Jurkat, Clone E6-1 (cell line): ENCODE results near the gene SLC16A5.
"Not testable (repeated sequence)": the region's sequence is repeated elsewhere in the genome, so short reads cannot be mapped to it uniquely, and the experiment has no call there.

Experiments used
- DNase-seq: peaks from one replicate; pipeline ENCODE4 v3.0.0-alpha.2; 2011; ENCODE audit warnings: low read depth, low spot score
- H3K4me3 ChIP-seq: 2 replicates; pipeline ENCODE4 v1.5.1; 2011; ENCODE audit warnings: mild to moderate bottlenecking, low read length, control low read depth, moderate library complexity

SLC16A5 gene

GRCh38 chr17:75127936-75128335, 40.2 kb downstream of the SLC16A5 start:
- not testable (repeated sequence) for H3K4me3 ChIP-seq, DNase-seq

- DNase-seq: no peak
- no peak overlapping the region for H3K4me3 ChIP-seq
Measured at GRCh38 chr17:75128694-75129505, 41.1 kb downstream of the SLC16A5 start.

DNA sequence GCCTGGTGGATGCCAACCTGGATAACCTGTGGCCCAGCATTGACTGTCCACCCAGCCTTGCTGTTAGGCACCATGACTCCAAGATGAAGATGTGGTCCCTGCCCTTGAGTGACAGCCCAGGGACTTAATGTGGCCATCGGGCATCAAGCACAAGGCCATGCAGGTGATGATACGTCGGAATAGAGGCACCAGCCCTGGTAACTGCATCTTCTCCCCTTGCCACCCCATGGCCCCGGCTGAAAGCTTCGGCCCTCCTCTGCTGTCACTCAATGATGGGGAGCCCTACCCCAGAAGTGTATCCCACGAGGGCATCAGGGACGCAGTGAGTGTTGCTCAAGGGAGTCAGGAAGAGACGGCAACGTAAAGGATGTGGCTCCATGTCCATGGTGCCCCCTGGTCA, 41.8 kb downstream of the SLC16A5 start:
- no peak overlapping the region for H3K4me3 ChIP-seq
- no peak for DNase-seq

DNA sequence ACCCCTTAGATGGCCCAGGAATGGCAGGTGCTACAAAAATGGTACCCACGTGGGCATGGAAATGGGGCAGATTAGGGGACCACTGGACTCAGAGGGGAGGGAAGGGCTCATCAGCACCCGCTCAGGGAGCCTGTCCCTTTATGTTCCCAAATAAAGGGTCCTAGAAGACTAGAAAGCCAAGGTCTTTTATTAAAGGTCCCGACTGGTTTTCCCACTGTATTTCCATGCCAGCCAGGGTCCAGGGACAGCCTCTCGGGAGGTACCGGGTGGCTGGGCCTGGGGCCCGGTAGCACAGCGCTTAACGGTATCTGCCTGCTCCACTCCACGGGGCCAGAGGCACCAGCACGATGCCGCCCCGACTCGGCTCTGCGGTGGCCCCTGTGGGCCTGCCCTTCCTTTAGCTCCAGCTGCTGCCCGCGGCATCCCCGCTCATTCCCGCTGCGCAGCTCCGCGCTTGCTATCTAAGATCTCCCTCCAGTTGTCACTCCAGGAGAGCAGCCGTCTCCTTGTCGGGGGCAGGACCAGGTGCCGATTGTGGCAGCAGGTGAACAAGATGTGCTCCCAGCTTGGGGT, 42.4 kb downstream of the SLC16A5 start:
- peak overlapping the region; percentile 74 for H3K4me3 ChIP-seq
- no peak for DNase-seq

GRCh38 chr17:75130632-75131277, 43.0 kb downstream of the SLC16A5 start:
- DNase-seq: peak; percentile 67
- peak overlapping the region; percentile 74 for H3K4me3 ChIP-seq

DNA sequence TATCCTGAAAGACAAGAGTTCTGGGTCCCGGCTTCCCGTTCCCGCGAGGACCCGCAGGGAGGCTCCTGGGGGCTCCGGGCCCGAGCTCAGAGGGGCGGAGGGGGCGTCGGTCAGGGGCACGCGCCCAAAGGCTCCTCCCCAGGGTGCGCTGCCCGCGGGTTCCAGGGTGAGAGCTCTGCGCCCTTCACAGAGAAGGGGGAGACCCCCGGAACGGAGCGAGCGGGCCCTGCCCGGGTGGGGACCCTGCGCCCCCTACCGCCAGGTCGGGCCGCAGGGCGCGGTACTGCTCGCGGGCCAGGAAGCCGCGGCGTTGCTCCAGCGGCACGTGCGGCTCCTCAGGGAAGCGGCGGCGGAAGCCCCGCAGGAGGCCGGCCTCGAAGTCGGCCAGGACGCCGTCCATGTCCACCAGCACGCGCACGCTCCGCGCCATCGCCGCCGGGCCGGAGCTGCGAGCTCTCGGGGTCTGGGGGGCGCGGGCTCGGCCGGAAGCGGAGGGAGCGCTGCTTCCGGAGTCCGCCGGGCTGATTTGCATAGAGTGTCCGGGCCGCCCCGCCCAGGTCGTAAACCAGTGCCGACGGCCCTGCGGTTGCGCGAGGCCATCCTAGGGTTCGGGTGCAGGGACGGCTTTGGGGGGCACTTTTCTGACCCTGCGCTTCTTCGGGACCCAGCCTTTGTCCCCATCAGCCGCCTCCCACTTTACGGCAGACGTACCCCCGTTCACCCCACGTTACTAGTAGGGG, 43.7 kb downstream of the SLC16A5 start, which contains the start of gene NT5C:
Gene NT5C, minus strand, starts transcription at position 465 of the 740 bp plus-strand sequence. Its CDS starts 35 bp downstream, at position 430.
- DNase-seq: peak; percentile 49
- H3K4me3 ChIP-seq: peak within 1 kb of the TSS; percentile 74

- peak overlapping the region; percentile 74 for H3K4me3 ChIP-seq
- DNase-seq: not testable (repeated sequence)
Measured at GRCh38 chr17:75132018-75133000, 44.6 kb downstream of the SLC16A5 start.

GRCh38 chr17:75133001-75133400, 45.2 kb downstream of the SLC16A5 start:
- H3K4me3 ChIP-seq: no peak overlapping the region
- no peak for DNase-seq

GRCh38 chr17:75133607-75134347, 46.0 kb downstream of the SLC16A5 start:
- not testable (repeated sequence) for H3K4me3 ChIP-seq, DNase-seq

DNA sequence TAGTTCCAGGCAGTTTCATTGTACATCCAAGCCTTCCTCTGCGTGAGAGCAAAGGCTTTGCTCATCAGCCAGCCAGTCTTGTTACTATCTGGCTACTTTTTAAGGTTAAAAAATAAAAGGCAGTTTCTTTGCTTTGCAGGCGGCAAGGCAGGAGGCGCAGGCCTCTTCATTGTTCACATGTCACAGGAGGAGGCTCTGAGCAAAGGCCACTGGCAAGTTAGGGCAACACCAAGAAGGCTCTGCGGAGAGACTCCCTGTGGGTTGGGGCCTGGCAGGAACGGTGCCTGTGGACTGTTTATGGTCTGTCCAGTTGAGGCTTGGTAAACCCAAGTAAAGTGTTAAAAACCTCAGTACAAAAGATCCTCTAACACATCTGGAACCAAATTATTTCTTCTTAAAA, 47.7 kb downstream of the SLC16A5 start:
- no peak for DNase-seq
- H3K4me3 ChIP-seq: no peak overlapping the region

DNA sequence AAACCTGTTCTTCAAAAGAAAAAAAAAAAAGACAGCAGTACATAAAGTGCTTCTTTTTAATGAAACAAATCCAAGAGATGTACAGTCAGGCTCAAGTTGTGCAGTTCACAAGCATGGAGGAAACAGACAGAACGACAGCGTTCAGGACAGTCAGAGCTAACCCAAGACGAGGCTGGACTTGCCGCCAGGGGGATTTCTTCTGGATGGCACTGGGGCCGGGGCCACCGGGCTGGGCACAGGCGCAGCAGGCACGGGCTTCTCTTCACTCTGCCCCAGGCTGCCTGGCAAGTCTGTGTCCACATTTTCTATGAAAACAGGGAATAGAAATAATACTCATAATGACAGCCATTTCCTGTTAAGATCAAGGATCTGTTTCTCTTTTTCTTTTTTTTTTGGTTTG, 48.2 kb downstream of the SLC16A5 start:
- no peak for DNase-seq
- no peak overlapping the region for H3K4me3 ChIP-seq

- H3K4me3 ChIP-seq, DNase-seq: not testable (repeated sequence)
Measured at GRCh38 chr17:75137762-75138161, 50.0 kb downstream of the SLC16A5 start.

- no peak overlapping the region for H3K4me3 ChIP-seq
- DNase-seq: no peak
Measured at GRCh38 chr17:75138519-75138918, 50.8 kb downstream of the SLC16A5 start.

DNA sequence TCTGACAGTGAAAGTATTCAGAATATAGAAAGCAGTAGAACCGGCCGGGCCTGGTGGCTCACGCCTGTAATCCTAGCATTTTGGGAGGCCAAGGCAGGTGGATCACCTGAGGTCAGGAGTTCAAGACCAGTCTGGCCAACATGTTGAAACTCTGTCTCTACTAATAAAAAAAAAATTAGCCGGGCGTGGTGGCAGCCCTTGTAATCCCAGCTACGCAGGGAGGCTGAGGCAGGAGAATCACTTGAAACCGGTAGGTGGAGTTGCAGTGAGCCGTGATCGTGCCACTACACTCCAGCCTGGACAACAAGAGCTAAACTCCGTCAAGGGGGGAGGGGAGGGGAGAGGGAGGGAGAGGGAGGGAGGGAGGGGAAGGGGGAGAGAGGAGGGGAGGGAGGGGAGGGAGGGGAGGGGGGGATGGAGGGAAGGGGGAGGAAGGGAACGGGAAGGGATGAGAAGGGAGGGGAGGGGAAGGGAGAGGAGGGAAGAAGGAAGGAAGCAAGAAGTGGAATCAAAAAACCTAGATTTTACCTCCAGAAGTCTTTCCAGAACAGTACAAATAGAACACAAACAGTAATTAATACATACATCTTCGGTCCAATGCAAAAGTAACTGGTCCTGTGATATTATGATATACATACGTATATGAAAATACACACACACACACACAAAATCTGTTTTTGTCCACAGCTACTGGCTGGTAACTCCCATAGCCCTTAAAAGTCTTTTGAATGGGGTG, 54.6 kb downstream of the SLC16A5 start:
- no peak for DNase-seq
- H3K4me3 ChIP-seq: no peak overlapping the region

GRCh38 chr17:75144816-75145512, 57.2 kb downstream of the SLC16A5 start:
- H3K4me3 ChIP-seq: no peak overlapping the region
- no peak for DNase-seq

GRCh38 chr17:75146592-75146991, 58.8 kb downstream of the SLC16A5 start:
- H3K4me3 ChIP-seq: no peak overlapping the region
- DNase-seq: no peak
